Chondrocyte (in vitro differentiated cells): Measurements from ENCODE around the gene LRIG2. TPM values are rescaled to one million over a fixed set of nuclear protein-coding genes. Genes with fewer than 3 reads are reported as not detected.
"Not testable (repeated sequence)": the region's sequence is repeated elsewhere in the genome, so short reads cannot be mapped to it uniquely, and the experiment has no call there.

Source experiments
- DNase-seq: peaks from one replicate; pipeline ENCODE4 v3.0.0; 2021; ENCODE audit warnings: mixed read lengths, low spot score
- H3K27ac Mint-ChIP-seq: one replicate; pipeline ENCODE4 v1.8.0; 2021; ENCODE audit warnings: mild to moderate bottlenecking, moderate library complexity, mixed read lengths; ENCODE audit not compliant: unreplicated experiment
- H3K27me3 Mint-ChIP-seq: 2 replicates; pipeline ENCODE4 v1.8.0; 2021; ENCODE audit warnings: low read depth, mixed read lengths
- H3K36me3 Mint-ChIP-seq: 2 replicates; pipeline ENCODE4 v1.8.0; 2021; ENCODE audit warnings: low read depth, mixed read lengths
- H3K4me1 Mint-ChIP-seq: 2 replicates; pipeline ENCODE4 v1.8.0; 2021; ENCODE audit warnings: low read depth, mild to moderate bottlenecking, mixed read lengths
- H3K4me3 Mint-ChIP-seq: one replicate; pipeline ENCODE4 v1.8.0; 2021; ENCODE audit warnings: mild to moderate bottlenecking, moderate library complexity, mixed read lengths; ENCODE audit not compliant: unreplicated experiment
- H3K9me3 Mint-ChIP-seq: 2 replicates; pipeline ENCODE4 v1.8.0; 2021; ENCODE audit warnings: low read depth, mixed read lengths
- long read RNA-seq: library from polyadenylated mRNA; stranded (forward); transcript quantifications from one replicate; pipeline ENCODE4 v2.0.0, GENCODE V29; 2021
- total RNA-seq: library from RNA; stranded (reverse); gene quantifications from 3 replicates; pipeline ENCODE4 v1.2.1, GENCODE V29; 2021
- TF ChIP-seq, protein P1 (sequence below): fragments of 200-600 bp; sonication (generic); IDR thresholded peaks from 2 replicates; pipeline ENCODE4 v1.5.0; 2021; ENCODE audit warnings: antibody characterized with exemption, mild to moderate bottlenecking, moderate library complexity

Gene LRIG2, protein sequence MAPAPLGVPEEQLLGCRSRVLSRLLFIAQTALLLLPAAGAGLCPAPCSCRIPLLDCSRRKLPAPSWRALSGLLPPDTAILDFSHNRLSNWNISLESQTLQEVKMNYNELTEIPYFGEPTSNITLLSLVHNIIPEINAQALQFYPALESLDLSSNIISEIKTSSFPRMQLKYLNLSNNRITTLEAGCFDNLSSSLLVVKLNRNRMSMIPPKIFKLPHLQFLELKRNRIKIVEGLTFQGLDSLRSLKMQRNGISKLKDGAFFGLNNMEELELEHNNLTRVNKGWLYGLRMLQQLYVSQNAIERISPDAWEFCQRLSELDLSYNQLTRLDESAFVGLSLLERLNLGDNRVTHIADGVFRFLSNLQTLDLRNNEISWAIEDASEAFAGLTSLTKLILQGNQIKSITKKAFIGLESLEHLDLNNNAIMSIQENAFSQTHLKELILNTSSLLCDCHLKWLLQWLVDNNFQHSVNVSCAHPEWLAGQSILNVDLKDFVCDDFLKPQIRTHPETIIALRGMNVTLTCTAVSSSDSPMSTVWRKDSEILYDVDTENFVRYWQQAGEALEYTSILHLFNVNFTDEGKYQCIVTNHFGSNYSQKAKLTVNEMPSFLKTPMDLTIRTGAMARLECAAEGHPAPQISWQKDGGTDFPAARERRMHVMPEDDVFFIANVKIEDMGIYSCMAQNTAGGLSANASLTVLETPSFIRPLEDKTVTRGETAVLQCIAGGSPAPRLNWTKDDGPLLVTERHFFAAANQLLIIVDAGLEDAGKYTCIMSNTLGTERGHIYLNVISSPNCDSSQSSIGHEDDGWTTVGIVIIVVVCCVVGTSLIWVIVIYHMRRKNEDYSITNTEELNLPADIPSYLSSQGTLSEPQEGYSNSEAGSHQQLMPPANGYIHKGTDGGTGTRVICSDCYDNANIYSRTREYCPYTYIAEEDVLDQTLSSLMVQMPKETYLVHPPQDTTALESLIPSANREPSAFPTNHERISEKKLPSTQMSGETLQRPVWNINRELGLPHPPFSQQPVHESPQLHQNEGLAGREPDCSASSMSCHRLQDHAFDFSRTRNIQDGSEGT
- total RNA-seq: 10.6 to 14.6 TPM (median 10.7 TPM) in 3 replicates
- long read RNA-seq, full-length matches to known transcripts: 4 of 5 reads
- long read RNA-seq, partial matches to known transcripts: 1 of 5 reads
- long read RNA-seq, other reads (novel, unspliced or antisense): 0 of 5 reads

GRCh38 chr1:113072757-113073478, at the start of gene LRIG2:
Gene LRIG2, plus strand, starts transcription at chr1:113073198. Its CDS starts 209 bp downstream, at chr1:113073407.
- H3K36me3 Mint-ChIP-seq: peaks cover 2% of the 10 kb centered on the region
- H3K4me3 Mint-ChIP-seq: peak within 1 kb of the TSS; percentile 99
- H3K27ac Mint-ChIP-seq: peak within 1 kb of the TSS; percentile 98
- peak; percentile 99 for DNase-seq
- H3K9me3 Mint-ChIP-seq: no peaks in the 10 kb centered on the region
- H3K27me3 Mint-ChIP-seq: no peaks in the 10 kb centered on the region
- TF ChIP-seq, protein P1, sequence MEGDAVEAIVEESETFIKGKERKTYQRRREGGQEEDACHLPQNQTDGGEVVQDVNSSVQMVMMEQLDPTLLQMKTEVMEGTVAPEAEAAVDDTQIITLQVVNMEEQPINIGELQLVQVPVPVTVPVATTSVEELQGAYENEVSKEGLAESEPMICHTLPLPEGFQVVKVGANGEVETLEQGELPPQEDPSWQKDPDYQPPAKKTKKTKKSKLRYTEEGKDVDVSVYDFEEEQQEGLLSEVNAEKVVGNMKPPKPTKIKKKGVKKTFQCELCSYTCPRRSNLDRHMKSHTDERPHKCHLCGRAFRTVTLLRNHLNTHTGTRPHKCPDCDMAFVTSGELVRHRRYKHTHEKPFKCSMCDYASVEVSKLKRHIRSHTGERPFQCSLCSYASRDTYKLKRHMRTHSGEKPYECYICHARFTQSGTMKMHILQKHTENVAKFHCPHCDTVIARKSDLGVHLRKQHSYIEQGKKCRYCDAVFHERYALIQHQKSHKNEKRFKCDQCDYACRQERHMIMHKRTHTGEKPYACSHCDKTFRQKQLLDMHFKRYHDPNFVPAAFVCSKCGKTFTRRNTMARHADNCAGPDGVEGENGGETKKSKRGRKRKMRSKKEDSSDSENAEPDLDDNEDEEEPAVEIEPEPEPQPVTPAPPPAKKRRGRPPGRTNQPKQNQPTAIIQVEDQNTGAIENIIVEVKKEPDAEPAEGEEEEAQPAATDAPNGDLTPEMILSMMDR: peak; percentile 89
- H3K4me1 Mint-ChIP-seq: peaks cover 29% of the 10 kb centered on the region

GRCh38 chr1:113023316-113023715, 49.7 kb upstream of the LRIG2 start:
- H3K36me3 Mint-ChIP-seq, H3K27me3 Mint-ChIP-seq, H3K4me3 Mint-ChIP-seq, H3K9me3 Mint-ChIP-seq, H3K27ac Mint-ChIP-seq, H3K4me1 Mint-ChIP-seq, DNase-seq: not testable (repeated sequence)

DNA sequence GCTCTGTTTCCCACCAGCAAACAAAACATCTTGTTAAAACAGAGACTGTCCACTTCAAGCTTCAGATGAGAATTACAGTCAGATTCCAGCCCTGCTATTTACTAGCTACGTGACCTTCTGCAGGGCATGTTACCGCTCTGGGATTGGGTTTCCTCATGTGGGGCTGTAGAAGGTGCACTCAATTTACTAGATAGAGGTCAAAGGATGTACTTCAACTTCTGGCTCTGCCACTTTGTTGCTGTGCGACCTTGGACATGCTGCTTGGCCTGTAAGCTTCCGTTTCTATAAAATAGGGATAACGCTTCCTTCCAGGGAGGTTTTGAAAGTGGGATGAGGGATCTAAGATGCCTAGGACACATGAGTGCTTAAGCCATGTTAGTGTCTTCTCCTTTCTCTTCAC, 46.0 kb upstream of the LRIG2 start:
- H3K27ac Mint-ChIP-seq: no peak overlapping the region
- no peak overlapping the region for H3K4me3 Mint-ChIP-seq

GRCh38 chr1:113027449-113027848, 45.5 kb upstream of the LRIG2 start:
- H3K36me3 Mint-ChIP-seq: peaks cover 2% of the 10 kb centered on the region
- no peaks in the 10 kb centered on the region for H3K27me3 Mint-ChIP-seq
- no peaks in the 10 kb centered on the region for H3K4me1 Mint-ChIP-seq
- no peak overlapping the region for H3K4me3 Mint-ChIP-seq
- no peak overlapping the region for H3K27ac Mint-ChIP-seq
- TF ChIP-seq, protein P1: no peak
- no peak for DNase-seq
- H3K9me3 Mint-ChIP-seq: no peaks in the 10 kb centered on the region

More for the DNA sequence above, 46.0 kb upstream of the LRIG2 start:
- no peak for DNase-seq
- no peaks in the 10 kb centered on the region for H3K4me1 Mint-ChIP-seq
- TF ChIP-seq, protein P1: no peak
- H3K9me3 Mint-ChIP-seq: no peaks in the 10 kb centered on the region
- H3K27me3 Mint-ChIP-seq: no peaks in the 10 kb centered on the region
- H3K36me3 Mint-ChIP-seq: peaks cover 2% of the 10 kb centered on the region

GRCh38 chr1:113029822-113030221, 43.2 kb upstream of the LRIG2 start:
- no peaks in the 10 kb centered on the region for H3K9me3 Mint-ChIP-seq
- no peak for DNase-seq
- TF ChIP-seq, protein P1: no peak
- no peak overlapping the region for H3K27ac Mint-ChIP-seq
- no peaks in the 10 kb centered on the region for H3K4me1 Mint-ChIP-seq
- H3K4me3 Mint-ChIP-seq: no peak overlapping the region
- no peaks in the 10 kb centered on the region for H3K27me3 Mint-ChIP-seq
- no peaks in the 10 kb centered on the region for H3K36me3 Mint-ChIP-seq
